Hepatocyte (in vitro differentiated cells): ENCODE measurements around the gene LOXHD1. TPM values are rescaled to one million over a fixed set of nuclear protein-coding genes. Genes with fewer than 3 reads are reported as not detected.

Experiments
- DNase-seq: peaks from one replicate; pipeline ENCODE4 v3.0.0-alpha.2; 2016; ENCODE audit warnings: low spot score
- H2AFZ ChIP-seq: fragments of 200-600 bp; sonication (generic); 2 replicates; pipeline ENCODE4 v1.6.0; 2016; ENCODE audit warnings: antibody characterized with exemption, mild to moderate bottlenecking
- H3K27ac ChIP-seq: fragments of 200-600 bp; sonication (generic); 2 replicates; pipeline ENCODE4 v1.5.1; 2016; ENCODE audit warnings: mild to moderate bottlenecking
- H3K27me3 ChIP-seq: fragments of 200-600 bp; sonication (generic); 2 replicates; pipeline ENCODE4 v1.6.1; 2016
- H3K36me3 ChIP-seq: fragments of 200-600 bp; sonication (generic); replicated peaks from 2 replicates; pipeline ENCODE4 v1.5.1; 2016; ENCODE audit warnings: low read depth; ENCODE audit not compliant: insufficient read depth
- H3K4me1 ChIP-seq: fragments of 200-600 bp; sonication (generic); 2 replicates; pipeline ENCODE4 v1.5.1; 2016; ENCODE audit warnings: mild to moderate bottlenecking, moderate library complexity; ENCODE audit not compliant: insufficient read depth
- H3K4me2 ChIP-seq: fragments of 200-600 bp; sonication (generic); 2 replicates; pipeline ENCODE4 v1.6.0; 2016
- H3K4me3 ChIP-seq: fragments of 200-600 bp; sonication (generic); 2 replicates; pipeline ENCODE4 v1.5.1; 2016; ENCODE audit warnings: mild to moderate bottlenecking
- H3K79me2 ChIP-seq: fragments of 200-600 bp; sonication (generic); 2 replicates; pipeline ENCODE4 v1.6.0; 2017; ENCODE audit warnings: mild to moderate bottlenecking
- H3K9me2 ChIP-seq: fragments of 200-600 bp; sonication (generic); replicated peaks from 2 replicates; pipeline ENCODE4 v1.6.0; 2017; ENCODE audit warnings: mild to moderate bottlenecking; ENCODE audit not compliant: insufficient read depth
- H3K9me3 ChIP-seq: fragments of 200-600 bp; sonication (generic); 2 replicates; pipeline ENCODE4 v1.5.1; 2016; ENCODE audit warnings: low read depth, mild to moderate bottlenecking
- H4K20me1 ChIP-seq: fragments of 200-600 bp; sonication (generic); 2 replicates; pipeline ENCODE4 v1.6.0; 2016; ENCODE audit warnings: mild to moderate bottlenecking; ENCODE audit not compliant: insufficient read depth, poor library complexity, severe bottlenecking
- EZH2 ChIP-seq: fragments of 200-600 bp; sonication (generic); IDR thresholded peaks from 2 replicates; pipeline ENCODE4 v1.6.1; 2016; ENCODE audit warnings: antibody characterized with exemption, mild to moderate bottlenecking, borderline replicate concordance
- EZH2phosphoT487 ChIP-seq: fragments of 200-600 bp; sonication (generic); IDR thresholded peaks from one replicate; pipeline ENCODE4 v1.6.1; 2018; ENCODE audit warnings: antibody characterized with exemption, mild to moderate bottlenecking, low read depth, moderate library complexity; ENCODE audit not compliant: unreplicated experiment, severe bottlenecking
- WGBS: methylation state at CpG from one replicate; pipeline ENCODE4 v1.1.6; 2016; ENCODE audit warnings: low lambda C conversion rate; ENCODE audit errors: missing lambda C conversion rate; 5-methylcytosine and 5-hydroxymethylcytosine counted together
- polyA plus RNA-seq: library from polyadenylated mRNA; unstranded; fragments of >200 nt; fragmentation: Nextera tagmentation; extraction: Ambion mirVana; gene quantifications from 2 replicates; pipeline ENCODE4 v1.2.1, GENCODE V29; 2016
- total RNA-seq: library from RNA; depleted of rRNA; stranded (reverse); fragments of >200 nt; gene quantifications from 2 replicates; pipeline ENCODE4 v1.2.3, GENCODE V29; 2014
- TF ChIP-seq, protein P1 (sequence below): fragments of 200-600 bp; sonication (generic); IDR thresholded peaks from 2 replicates; pipeline ENCODE4 v1.5.1; 2016; ENCODE audit warnings: antibody characterized with exemption, mild to moderate bottlenecking; ENCODE audit not compliant: poor library complexity

Gene LOXHD1
- total and polyA plus RNA-seq, 2 experiments from 2014 or later, result not detected

GRCh38 chr18:46447323-46447722, 209.7 kb downstream of the LOXHD1 start:
- no peak overlapping the region for H3K27ac ChIP-seq
- H3K9me2 ChIP-seq, result no peaks in the 10 kb centered on the region
- H3K4me3 ChIP-seq, result no peak overlapping the region
- H3K4me2 ChIP-seq, result no peak overlapping the region
- no peaks in the 10 kb centered on the region for H3K27me3 ChIP-seq
- H3K4me1 ChIP-seq, result no peaks in the 10 kb centered on the region
- no peaks in the 10 kb centered on the region for H4K20me1 ChIP-seq
- no peaks in the 10 kb centered on the region for H3K79me2 ChIP-seq
- no peaks in the 10 kb centered on the region for H3K9me3 ChIP-seq
- no peak overlapping the region for H2AFZ ChIP-seq
- WGBS, result 89% methylated on average over 4 of the region's 4 CpGs
- DNase-seq, result no peak
- TF ChIP-seq, protein P1, sequence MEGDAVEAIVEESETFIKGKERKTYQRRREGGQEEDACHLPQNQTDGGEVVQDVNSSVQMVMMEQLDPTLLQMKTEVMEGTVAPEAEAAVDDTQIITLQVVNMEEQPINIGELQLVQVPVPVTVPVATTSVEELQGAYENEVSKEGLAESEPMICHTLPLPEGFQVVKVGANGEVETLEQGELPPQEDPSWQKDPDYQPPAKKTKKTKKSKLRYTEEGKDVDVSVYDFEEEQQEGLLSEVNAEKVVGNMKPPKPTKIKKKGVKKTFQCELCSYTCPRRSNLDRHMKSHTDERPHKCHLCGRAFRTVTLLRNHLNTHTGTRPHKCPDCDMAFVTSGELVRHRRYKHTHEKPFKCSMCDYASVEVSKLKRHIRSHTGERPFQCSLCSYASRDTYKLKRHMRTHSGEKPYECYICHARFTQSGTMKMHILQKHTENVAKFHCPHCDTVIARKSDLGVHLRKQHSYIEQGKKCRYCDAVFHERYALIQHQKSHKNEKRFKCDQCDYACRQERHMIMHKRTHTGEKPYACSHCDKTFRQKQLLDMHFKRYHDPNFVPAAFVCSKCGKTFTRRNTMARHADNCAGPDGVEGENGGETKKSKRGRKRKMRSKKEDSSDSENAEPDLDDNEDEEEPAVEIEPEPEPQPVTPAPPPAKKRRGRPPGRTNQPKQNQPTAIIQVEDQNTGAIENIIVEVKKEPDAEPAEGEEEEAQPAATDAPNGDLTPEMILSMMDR, result no peak
- no peak for TF ChIP-seq EZH2
- no peak for TF ChIP-seq EZH2phosphoT487
- no peaks in the 10 kb centered on the region for H3K36me3 ChIP-seq

DNA sequence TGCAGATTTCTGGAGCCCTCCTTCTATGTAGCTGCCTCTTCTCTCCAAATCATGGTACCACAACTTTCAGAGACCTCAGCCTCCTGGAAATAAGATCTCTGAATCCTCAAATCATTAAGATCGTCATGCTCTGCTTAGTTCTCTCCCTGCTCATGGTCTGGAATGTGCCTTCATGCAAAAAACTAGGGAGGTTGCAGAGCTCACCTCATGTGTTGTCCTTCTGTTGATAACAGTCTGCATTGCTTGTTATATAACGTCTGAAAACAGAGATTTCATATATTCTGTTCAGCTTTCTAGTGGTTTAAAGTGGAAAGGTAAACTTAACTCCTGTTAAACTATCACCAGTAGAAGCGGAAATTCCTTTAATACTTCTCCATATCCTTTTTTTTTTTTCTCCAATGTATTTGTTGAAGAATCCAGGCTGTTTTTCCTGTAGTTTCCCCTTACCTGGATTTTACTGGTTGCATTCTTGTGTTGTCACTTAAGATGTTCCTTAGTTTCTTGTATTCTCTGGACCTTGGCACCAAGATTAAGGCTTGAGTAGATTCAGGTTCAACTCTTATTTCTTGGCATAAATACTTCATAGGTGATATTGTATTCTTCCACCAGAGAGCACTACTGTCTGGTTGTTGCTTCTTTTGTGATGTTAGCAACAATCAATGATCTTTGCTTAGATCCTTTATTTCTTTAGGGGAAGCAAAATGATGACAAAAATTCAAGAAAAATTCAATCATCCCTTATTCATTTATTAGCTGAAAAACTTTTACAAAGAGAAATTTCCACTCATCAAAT, 211.3 kb downstream of the LOXHD1 start:
- Histone ChIP-seq H4K20me1 (no peaks in the 10 kb centered on the region), H3K27me3 (no peaks in the 10 kb centered on the region), H3K9me3 (no peaks in the 10 kb centered on the region), H3K79me2 (no peaks in the 10 kb centered on the region), H3K4me1 (no peaks in the 10 kb centered on the region), H3K27ac (no peak overlapping the region), H3K36me3 (no peaks in the 10 kb centered on the region), H3K4me2 (no peak overlapping the region), H2AFZ (no peak overlapping the region), H3K4me3 (no peak overlapping the region), H3K9me2 (no peaks in the 10 kb centered on the region)
- TF ChIP-seq EZH2phosphoT487 (no peak), EZH2 (no peak)
- TF ChIP-seq, protein P1, result no peak
- DNase-seq, result no peak
- 68% methylated on average over 3 of the region's 3 CpGs for WGBS

GRCh38 chr18:46439037-46439436, 218.0 kb downstream of the LOXHD1 start:
- Histone ChIP-seq H3K4me3 (no peak overlapping the region), H3K9me3 (no peaks in the 10 kb centered on the region), H3K79me2 (no peaks in the 10 kb centered on the region), H3K27me3 (no peaks in the 10 kb centered on the region), H2AFZ (no peak overlapping the region), H3K4me2 (no peak overlapping the region), H3K27ac (no peak overlapping the region), H3K9me2 (no peaks in the 10 kb centered on the region), H3K36me3 (no peaks in the 10 kb centered on the region), H3K4me1 (no peaks in the 10 kb centered on the region), H4K20me1 (no peaks in the 10 kb centered on the region)
- DNase-seq, result no peak
- no peak for TF ChIP-seq EZH2
- TF ChIP-seq, protein P1, result no peak
- no peak for TF ChIP-seq EZH2phosphoT487
- 95% methylated on average over 4 of the region's 4 CpGs for WGBS
